Thyroid gland (tissue), 4 donors: Measurements from ENCODE around the gene PPP5C.

Experiments used
- CTCF ChIP-seq, 6 experiments: fragments of 200-600 bp in 3 of 6; fragments of 450-650 bp in 3 of 6; sonication (generic) in 3 of 6; IDR thresholded peaks; one replicate each; pipeline ENCODE4 v1.5.1; 2016 to 2019; ENCODE audit warnings: antibody characterized with exemption in 6 of 6, mild to moderate bottlenecking in 2 of 6, inconsistent platforms in 1 of 6, moderate library complexity in 1 of 6
- POLR2A ChIP-seq, 2 donors: fragments of 450-650 bp; IDR thresholded peaks; one replicate each; pipeline ENCODE4 v1.6.1; 2017; ENCODE audit warnings: antibody characterized with exemption in 2 of 2, mild to moderate bottlenecking in 2 of 2, moderate library complexity in 1 of 2

GRCh38 chr19:46392837-46393236 lies 46.0 kb downstream of the PPP5C start:
- TF ChIP-seq CTCF (IDR thresholded peaks at IDR 0.05) = no peak
- TF ChIP-seq POLR2A (IDR thresholded peaks at IDR 0.05) = no peak
